CD4-positive, alpha-beta memory T cell (primary cell): Measurements from ENCODE around the gene MTUS2. TPM values are rescaled to one million over a fixed set of nuclear protein-coding genes. Genes with fewer than 3 reads are reported as not detected.

Experiments used
- CTCF ChIA-PET: fragments of 350-600 bp; sonication (Branson Sonifier 250); formaldehyde crosslinking; loops from one replicate; lab custom pipeline; 2021; ENCODE audit warnings: inconsistent platforms; ENCODE audit not compliant: partially characterized antibody; lab: Charles Lee
- POLR2A ChIA-PET: fragments of 350-600 bp; sonication (Branson Sonifier 250); formaldehyde crosslinking; loops from one replicate; lab custom pipeline; 2021; ENCODE audit not compliant: partially characterized antibody; lab: Charles Lee
- DNase-seq, 5 donors: peaks; one replicate each; pipeline versions ENCODE4 v3.0.0 to v3.0.0-alpha.2; 2020 to 2022; ENCODE audit warnings: mixed read lengths in 1 of 5
- H3K27ac ChIP-seq: one replicate; pipeline ENCODE4 v1.7.0; 2013; ENCODE audit warnings: low read depth, low read length
- H3K27me3 ChIP-seq: 2 replicates; pipeline ENCODE4 v1.7.0; 2013; ENCODE audit warnings: mild to moderate bottlenecking, low read length, moderate library complexity; ENCODE audit not compliant: insufficient read depth
- H3K36me3 ChIP-seq: 2 replicates; pipeline ENCODE4 v1.7.0; 2013; ENCODE audit warnings: mild to moderate bottlenecking, low read length, moderate library complexity; ENCODE audit not compliant: insufficient read depth
- H3K4me1 ChIP-seq: 2 replicates; pipeline ENCODE4 v1.7.0; 2013; ENCODE audit warnings: mild to moderate bottlenecking, low read length, moderate library complexity; ENCODE audit not compliant: insufficient read depth
- H3K4me3 ChIP-seq, 2 donors: one replicate each; pipeline ENCODE4 v1.7.0; 2013; ENCODE audit warnings: low read length in 2 of 2, mild to moderate bottlenecking in 1 of 2
- H3K9me3 ChIP-seq, 2 donors: one replicate each; pipeline ENCODE4 v1.7.0; 2013; ENCODE audit warnings: low read length in 2 of 2, control low read depth in 1 of 2; ENCODE audit not compliant: control insufficient read depth in 1 of 2
- H3K27ac Mint-ChIP-seq, 7 donors: one replicate each; pipeline ENCODE4 v1.8.0; 2020 to 2021; ENCODE audit warnings: mixed read lengths in 7 of 7, mild to moderate bottlenecking in 6 of 7, inconsistent platforms in 3 of 7, moderate library complexity in 3 of 7
- H3K27me3 Mint-ChIP-seq, 2 donors: one replicate each; pipeline ENCODE4 v1.8.0; 2020 to 2021; ENCODE audit warnings: mixed read lengths in 2 of 2
- H3K36me3 Mint-ChIP-seq, 2 donors: one replicate each; pipeline ENCODE4 v1.8.0; 2020 to 2021; ENCODE audit warnings: mixed read lengths in 2 of 2, inconsistent platforms in 1 of 2, mild to moderate bottlenecking in 1 of 2
- H3K4me1 Mint-ChIP-seq, 4 donors: one replicate each; pipeline ENCODE4 v1.8.0; 2020 to 2021; ENCODE audit warnings: mixed read lengths in 4 of 4, mild to moderate bottlenecking in 1 of 4
- H3K4me3 Mint-ChIP-seq, 8 donors: one replicate each; pipeline ENCODE4 v1.8.0; 2020 to 2021; ENCODE audit warnings: mixed read lengths in 8 of 8, mild to moderate bottlenecking in 7 of 8, moderate library complexity in 6 of 8, inconsistent platforms in 3 of 8
- H3K9me3 Mint-ChIP-seq, 8 donors: one replicate each; pipeline ENCODE4 v1.8.0; 2020 to 2021; ENCODE audit warnings: mixed read lengths in 8 of 8, mild to moderate bottlenecking in 5 of 8, inconsistent platforms in 3 of 8, moderate library complexity in 1 of 8
- intact Hi-C: fragments of 100-400 bp; cut with micrococcal nuclease; formaldehyde crosslinking; loops from one replicate; pipeline ENCODE4 v1.15.1; 2023
- polyA plus RNA-seq, 2 donors: library from polyadenylated mRNA; unstranded; fragments of 300-500 nt; fragmentation: Illumina TruSeq; gene quantifications; one replicate each; pipeline ENCODE4 v1.2.3, GENCODE V29; 2021
- total RNA-seq, 2 experiments: library from RNA; stranded (reverse); gene quantifications; one replicate each; pipeline ENCODE4 v1.2.3, GENCODE V29; 2021

MTUS2 gene
- total and polyA plus RNA-seq, 4 experiments from 2014 or later: 0.12 to 1.1 (median 0.60) TPM

- ChIA-PET POLR2A (no interaction called here), CTCF (no interaction called here)
- H3K4me3 ChIP-seq: no peak overlapping the region
- Mint-ChIP-seq H3K4me3 (no peak overlapping the region), H3K9me3 (no peaks in the 10 kb centered on the region), H3K4me1 (peaks cover 10 to 21% (median 16%) of the 10 kb centered on the region in 4 donors), H3K36me3 (peaks cover 46 to 53% of the 10 kb centered on the region in 2 donors), H3K27me3 (no peaks in the 10 kb centered on the region), H3K27ac (peak overlapping the region in 1 of 7 donors; percentile 5)
- intact Hi-C loops: loop anchor here (1.0 kb wide), 1 partner anchor 47 kb away; no protein-coding TSS in a partner anchor
- no peaks in the 10 kb centered on the region for H3K9me3 ChIP-seq
- DNase-seq: no peak
- H3K4me1 ChIP-seq: no peaks in the 10 kb centered on the region
- H3K36me3 ChIP-seq: peaks cover 27% of the 10 kb centered on the region
- no peaks in the 10 kb centered on the region for H3K27me3 ChIP-seq
- H3K27ac ChIP-seq: no peak overlapping the region
Observed at GRCh38 chr13:29546662-29547061, 726.5 kb downstream of the MTUS2 start.

GRCh38 chr13:29547153-29547552, 727.0 kb downstream of the MTUS2 start:
- CTCF ChIA-PET: no interaction called here
- peaks cover 27% of the 10 kb centered on the region for H3K36me3 ChIP-seq
- Mint-ChIP-seq H3K36me3 (peaks cover 51 to 58% of the 10 kb centered on the region in 2 donors), H3K27ac (peak overlapping the region in 1 of 7 donors; percentile 5), H3K9me3 (no peaks in the 10 kb centered on the region), H3K4me3 (no peak overlapping the region), H3K27me3 (no peaks in the 10 kb centered on the region), H3K4me1 (peaks cover 10 to 21% (median 16%) of the 10 kb centered on the region in 4 donors)
- no peak overlapping the region for H3K4me3 ChIP-seq
- no peaks in the 10 kb centered on the region for H3K4me1 ChIP-seq
- DNase-seq: no peak
- no peaks in the 10 kb centered on the region for H3K9me3 ChIP-seq
- H3K27me3 ChIP-seq: no peaks in the 10 kb centered on the region
- POLR2A ChIA-PET: no interaction called here
- no peak overlapping the region for H3K27ac ChIP-seq
- intact Hi-C loops: no loop called here

GRCh38 chr13:29548722-29549121, 728.6 kb downstream of the MTUS2 start:
- H3K27ac Mint-ChIP-seq: no peak overlapping the region
- no peak overlapping the region for H3K27ac ChIP-seq
- H3K9me3 ChIP-seq: no peaks in the 10 kb centered on the region
- H3K4me1 Mint-ChIP-seq: peaks cover 10 to 21% (median 15%) of the 10 kb centered on the region in 4 donors
- H3K4me3 Mint-ChIP-seq: no peak overlapping the region
- no peaks in the 10 kb centered on the region for H3K9me3 Mint-ChIP-seq
- no peaks in the 10 kb centered on the region for H3K4me1 ChIP-seq
- intact Hi-C loops: no loop called here
- no peak for DNase-seq
- H3K27me3 Mint-ChIP-seq: no peaks in the 10 kb centered on the region
- POLR2A ChIA-PET: no interaction called here
- CTCF ChIA-PET: no interaction called here
- H3K4me3 ChIP-seq: no peak overlapping the region
- H3K36me3 Mint-ChIP-seq: peaks cover 63 to 72% of the 10 kb centered on the region in 2 donors
- no peaks in the 10 kb centered on the region for H3K27me3 ChIP-seq
- H3K36me3 ChIP-seq: peaks cover 27% of the 10 kb centered on the region

- Mint-ChIP-seq H3K4me1 (peaks cover 5 to 20% (median 11%) of the 10 kb centered on the region in 4 donors), H3K4me3 (no peak overlapping the region), H3K9me3 (no peaks in the 10 kb centered on the region), H3K27ac (no peak overlapping the region), H3K27me3 (no peaks in the 10 kb centered on the region), H3K36me3 (peaks cover 63 to 67% of the 10 kb centered on the region in 2 donors)
- intact Hi-C loops: no loop called here
- Histone ChIP-seq H3K9me3 (no peaks in the 10 kb centered on the region), H3K4me3 (no peak overlapping the region), H3K27me3 (no peaks in the 10 kb centered on the region), H3K27ac (no peak overlapping the region), H3K4me1 (no peaks in the 10 kb centered on the region), H3K36me3 (peaks cover 26% of the 10 kb centered on the region)
- POLR2A ChIA-PET: no interaction called here
- DNase-seq: no peak
- CTCF ChIA-PET: interaction anchor here (1.0 kb wide), 1 partner anchor 14 kb away, joined by 3 read pairs; no protein-coding TSS in a partner anchor
Observed at GRCh38 chr13:29550430-29550988, 730.4 kb downstream of the MTUS2 start.

- H3K36me3 ChIP-seq: peaks cover 21% of the 10 kb centered on the region
- no peak for DNase-seq
- no peaks in the 10 kb centered on the region for H3K27me3 ChIP-seq
- no peak overlapping the region for H3K27ac Mint-ChIP-seq
- no peaks in the 10 kb centered on the region for H3K9me3 Mint-ChIP-seq
- H3K9me3 ChIP-seq: no peaks in the 10 kb centered on the region
- H3K36me3 Mint-ChIP-seq: peaks cover 58 to 63% of the 10 kb centered on the region in 2 donors
- H3K4me3 ChIP-seq: no peak overlapping the region
- no peaks in the 10 kb centered on the region for H3K27me3 Mint-ChIP-seq
- H3K4me1 ChIP-seq: no peaks in the 10 kb centered on the region
- ChIA-PET POLR2A (no interaction called here), CTCF (interaction anchor here (1.0 kb wide), 1 partner anchor 14 kb away, joined by 3 read pairs; no protein-coding TSS in a partner anchor)
- peaks cover 4 to 15% (median 9%) of the 10 kb centered on the region in 4 donors for H3K4me1 Mint-ChIP-seq
- no peak overlapping the region for H3K4me3 Mint-ChIP-seq
- no peak overlapping the region for H3K27ac ChIP-seq
- intact Hi-C loops: no loop called here
Observed at GRCh38 chr13:29551214-29551613, 731.1 kb downstream of the MTUS2 start.

Other genes with a start within 250 kb of the MTUS2 start
- 10 to 100 TPM; 23.0 to 24.5 TPM for gene POMP, start 161.2 kb upstream of the MTUS2 start, total RNA-seq
- 100 to 1,000 TPM in 1 of 2 donors, 10 to 100 TPM in 1; 87.6 to 109 TPM for gene POMP, start 161.2 kb upstream of the MTUS2 start, polyA plus RNA-seq
- gene SLC46A3, start 101.4 kb upstream of the MTUS2 start, total RNA-seq: 10 to 100 TPM; 18.7 to 18.9 TPM
- 10 to 100 TPM; 25.8 to 42.1 TPM for gene SLC46A3, start 101.4 kb upstream of the MTUS2 start, polyA plus RNA-seq